HG02852 (cell line): ENCODE data around the gene CACNG7.

Source experiments
- ATAC-seq: cut with Tn5 transposase; IDR thresholded peaks from one replicate; pipeline ENCODE4 v1.9.1; 2021; ENCODE audit warnings: mild to moderate bottlenecking, moderate library complexity; ENCODE audit not compliant: unreplicated experiment

The CACNG7 gene

DNA sequence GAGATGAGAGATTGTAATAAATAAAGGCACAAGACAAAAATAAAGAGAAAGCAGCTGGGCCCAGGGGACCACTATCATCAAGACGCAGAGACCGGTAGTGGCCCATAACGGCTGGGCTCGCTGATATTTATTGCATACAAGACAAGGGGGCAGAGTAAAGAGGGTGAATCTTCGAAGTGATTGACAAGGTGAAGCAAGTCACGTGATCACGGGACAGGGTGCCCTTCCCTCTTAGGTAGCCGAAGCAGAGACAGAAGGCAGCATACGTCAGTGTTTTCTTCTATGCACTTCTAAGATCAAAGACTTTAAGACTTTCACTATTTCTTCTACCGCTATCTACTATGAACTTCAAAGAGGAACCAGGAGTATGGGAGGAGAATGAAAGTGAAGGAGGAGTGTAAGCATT, 31.7 kb upstream of the CACNG7 start:
- ATAC-seq: no peak

DNA sequence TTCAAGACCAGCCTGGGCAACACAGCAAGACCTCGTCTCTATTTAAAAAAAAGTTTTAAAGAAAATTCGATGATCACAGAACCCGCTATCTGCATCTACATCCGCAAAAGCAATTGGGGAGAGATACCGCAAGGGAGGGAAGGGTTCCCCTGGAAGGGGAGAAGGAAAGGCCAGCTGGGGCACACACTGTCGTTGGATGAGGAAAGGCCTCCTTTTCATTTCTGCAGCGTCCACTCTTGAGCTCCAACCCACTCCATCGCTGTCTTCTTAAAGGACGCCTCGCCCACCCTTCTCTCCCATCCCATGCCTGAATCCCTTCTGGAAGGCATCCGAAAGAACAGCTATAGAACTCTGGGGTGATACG, 30.3 kb upstream of the CACNG7 start:
- ATAC-seq: no peak

DNA sequence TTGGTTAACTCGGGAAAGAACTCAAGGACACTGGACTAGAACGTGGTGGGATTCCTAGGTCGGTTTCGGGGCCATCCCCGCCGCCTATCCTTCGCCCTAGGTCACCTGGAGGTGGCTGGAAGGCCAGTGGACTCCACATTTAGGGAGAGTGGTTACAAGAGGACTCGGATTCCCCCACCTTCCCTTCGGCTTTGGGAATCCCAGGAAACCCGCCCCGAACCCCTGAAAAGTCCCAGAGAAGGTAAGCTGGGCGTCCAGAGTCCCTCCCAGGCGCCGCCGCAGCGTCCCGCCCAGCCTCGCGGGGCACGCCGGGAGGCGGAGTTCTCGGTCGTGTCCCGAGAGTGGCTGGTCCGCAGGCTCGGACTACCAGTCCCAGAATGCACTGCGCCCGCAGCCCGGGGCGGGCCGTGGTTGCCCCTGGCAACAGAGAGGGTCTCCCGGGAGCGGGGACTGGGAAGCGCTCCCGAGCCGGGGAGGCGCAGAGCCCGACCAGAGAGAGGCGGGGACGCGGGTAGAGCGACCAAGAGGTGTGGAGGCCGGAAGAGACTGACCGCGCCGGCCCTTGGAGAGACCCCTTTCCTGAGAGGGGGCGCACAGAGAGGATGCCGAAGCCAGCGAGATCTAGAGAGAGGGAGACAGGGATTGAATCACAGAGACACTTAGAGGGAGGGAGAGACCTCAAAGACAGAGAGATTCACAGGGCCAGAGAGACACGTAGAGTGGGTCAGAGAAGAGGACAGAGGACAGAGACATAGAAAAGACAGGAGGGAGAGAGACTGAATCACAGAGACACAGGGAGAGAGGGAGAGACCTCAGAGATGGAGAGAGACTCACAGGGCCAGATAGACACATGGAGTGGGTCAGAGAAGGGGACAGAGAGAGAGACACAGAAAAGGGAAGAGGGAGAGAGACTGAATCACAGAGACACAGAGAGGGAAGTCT, 29.7 kb upstream of the CACNG7 start:
- ATAC-seq: peak; percentile 78

GRCh38 chr19:53880711-53881481, 28.2 kb upstream of the CACNG7 start:
- ATAC-seq: no peak

DNA sequence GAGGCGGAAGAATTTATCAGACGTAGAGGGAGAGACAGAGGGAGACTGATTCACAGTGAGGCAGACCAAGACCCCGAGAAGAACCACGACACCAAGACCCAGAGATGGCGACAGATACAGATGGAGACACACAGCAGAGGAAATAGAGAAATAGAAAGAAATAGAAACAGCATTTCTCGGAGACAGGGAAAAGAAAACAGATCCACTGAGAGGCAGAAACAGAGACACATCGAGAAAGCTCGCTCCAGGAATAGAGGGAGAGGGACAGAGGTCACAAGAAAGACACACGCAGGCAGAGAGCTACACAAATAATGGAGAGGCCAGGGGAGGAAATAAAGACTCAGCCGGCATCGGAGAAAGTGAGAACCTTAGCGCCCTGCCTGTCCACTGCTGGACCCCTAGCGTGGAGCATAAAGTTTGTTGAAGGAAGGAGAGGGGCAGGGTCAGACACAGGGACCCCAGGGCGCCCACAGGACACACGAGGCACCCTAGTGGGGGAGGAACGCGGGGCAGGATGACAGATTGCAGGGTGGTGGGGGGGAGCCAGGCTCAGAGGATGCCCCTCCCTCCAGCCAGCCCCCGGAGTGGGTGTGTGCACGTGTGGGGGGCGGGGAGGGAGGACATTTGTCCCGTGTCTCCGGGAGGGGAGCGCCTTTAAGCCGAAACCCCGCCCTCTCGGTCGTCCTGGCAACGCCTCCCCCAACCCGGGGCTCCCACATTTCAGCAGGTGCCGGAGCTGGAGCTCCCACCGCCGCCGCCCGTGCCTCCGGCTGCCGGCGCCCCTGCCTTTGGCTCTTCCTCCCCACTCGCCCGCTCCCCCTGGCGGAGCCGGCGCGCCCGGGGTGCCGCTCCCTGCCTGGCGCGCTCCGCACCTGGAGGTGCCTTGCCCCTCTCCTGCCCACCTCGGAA, 27.3 kb upstream of the CACNG7 start, which contains the start of gene PRKCG:
Gene PRKCG, plus strand, starts transcription at position 716 of the 909 bp plus-strand sequence. CDS start 298 bp downstream, outside the sequence.
- no peak for ATAC-seq

- no peak for ATAC-seq
These were observed 26.6 kb upstream of the CACNG7 start for GRCh38 chr19:53882391-53883050.

- no peak for ATAC-seq
These were observed 25.8 kb upstream of the CACNG7 start for GRCh38 chr19:53883231-53883661.

GRCh38 chr19:53883741-53884140, 25.3 kb upstream of the CACNG7 start:
- no peak for ATAC-seq

- no peak for ATAC-seq
These were observed 24.8 kb upstream of the CACNG7 start for GRCh38 chr19:53884256-53884655.

DNA sequence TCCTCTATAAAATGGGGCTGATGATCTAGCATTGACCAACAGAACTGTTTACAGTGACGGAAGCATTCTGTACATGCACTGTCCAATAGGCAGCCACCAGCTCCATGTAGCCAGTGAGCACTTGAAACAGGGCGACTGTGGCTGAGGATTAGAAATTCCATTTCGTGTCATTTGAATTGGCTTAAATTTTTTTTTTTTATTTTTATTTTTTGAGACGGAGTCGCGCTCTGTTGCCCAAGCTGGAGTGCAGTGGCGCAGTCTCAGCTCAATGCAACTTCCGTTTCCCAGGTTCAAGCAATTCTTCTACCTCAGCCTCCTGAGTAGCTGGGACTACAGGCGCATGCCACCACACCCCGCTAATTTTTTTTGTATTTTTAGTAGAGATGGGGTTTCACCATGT, 24.0 kb upstream of the CACNG7 start:
- ATAC-seq: no peak

GRCh38 chr19:53892301-53892980, 16.6 kb upstream of the CACNG7 start:
- ATAC-seq: no peak

DNA sequence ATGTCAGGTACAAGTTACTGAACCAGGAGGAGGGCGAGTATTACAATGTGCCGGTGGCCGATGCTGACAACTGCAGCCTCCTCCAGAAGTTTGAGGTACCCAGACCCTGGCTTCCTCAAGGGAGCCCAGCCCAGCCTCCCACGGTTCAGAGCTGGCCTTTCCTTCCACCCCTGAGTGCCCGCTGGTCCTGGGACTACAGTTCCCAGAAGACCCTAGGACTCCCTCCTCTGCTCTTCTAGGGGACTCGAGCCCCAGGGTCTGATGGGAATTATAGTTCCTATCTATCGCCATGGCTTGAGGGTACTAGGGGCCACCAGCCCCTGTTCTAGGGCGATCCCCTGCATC, 16.1 kb upstream of the CACNG7 start:
- no peak for ATAC-seq

DNA sequence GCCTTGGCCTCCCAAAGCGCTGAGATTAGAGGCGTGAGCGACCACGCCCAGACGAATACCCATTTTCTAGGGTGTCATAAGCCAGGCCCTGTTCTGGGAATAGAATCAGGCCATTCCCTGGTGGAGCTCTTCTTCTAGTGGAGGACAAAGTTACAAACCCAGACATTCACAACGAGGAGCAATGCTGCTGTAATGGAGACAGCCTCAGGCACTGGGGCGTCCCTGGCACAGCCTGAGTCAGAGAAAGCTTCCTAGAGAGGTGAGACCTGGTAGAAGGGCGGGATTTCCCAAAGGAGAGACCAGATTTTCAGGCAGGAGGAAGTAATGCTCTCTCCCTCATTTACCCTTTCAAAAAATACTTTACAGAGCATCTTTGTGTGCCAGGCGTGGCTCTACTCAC, 14.4 kb upstream of the CACNG7 start:
- no peak for ATAC-seq

GRCh38 chr19:53896682-53897081, 12.4 kb upstream of the CACNG7 start:
- ATAC-seq: no peak

DNA sequence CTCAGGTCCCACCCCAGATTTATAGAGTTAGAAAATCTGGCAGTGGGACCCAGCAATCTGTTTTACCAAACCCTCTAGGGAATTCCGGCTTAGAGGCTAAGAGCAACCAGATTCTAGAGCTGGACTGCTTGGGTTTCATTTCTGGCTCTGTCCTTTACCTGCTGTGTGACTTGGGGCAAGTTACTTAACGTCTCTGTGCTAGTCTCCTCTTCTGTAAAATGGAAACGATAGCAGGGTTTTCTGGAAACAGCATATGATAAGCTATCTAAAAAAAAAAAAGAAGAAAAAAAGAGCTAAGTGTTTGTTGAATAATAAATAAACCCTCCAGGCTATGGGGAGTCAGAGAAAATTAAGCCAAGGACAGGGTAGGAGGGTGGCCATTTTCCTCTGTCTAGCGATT, 11.6 kb upstream of the CACNG7 start:
- ATAC-seq: no peak

DNA sequence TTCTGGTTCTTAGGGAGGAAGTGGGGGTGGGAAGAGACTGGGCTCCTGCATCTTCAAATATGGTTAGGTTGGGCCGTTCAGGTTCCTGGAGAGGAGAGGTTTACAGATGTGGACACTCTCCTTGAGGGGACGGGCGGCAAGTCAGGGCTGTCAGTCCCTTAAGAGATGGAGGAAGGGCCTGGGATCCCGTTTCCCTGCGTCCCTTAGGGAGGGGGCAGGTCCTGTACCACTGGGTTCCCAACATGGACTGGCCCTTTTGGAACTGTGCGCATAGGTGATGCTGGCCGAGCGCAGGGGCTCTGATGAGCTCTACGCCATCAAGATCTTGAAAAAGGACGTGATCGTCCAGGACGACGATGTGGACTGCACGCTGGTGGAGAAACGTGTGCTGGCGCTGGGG, 10.9 kb upstream of the CACNG7 start:
- no peak for ATAC-seq

GRCh38 chr19:53898636-53899341, 10.3 kb upstream of the CACNG7 start:
- no peak for ATAC-seq

GRCh38 chr19:53900191-53900860, 8.8 kb upstream of the CACNG7 start:
- no peak for ATAC-seq
